ENCODE results near the gene GKN2. TPM values are rescaled to one million over a fixed set of nuclear protein-coding genes. Genes with fewer than 3 reads are reported as not detected.

GKN2 gene
- total RNA-seq, 1 experiment from 2014 or later: not detected

- H2BK12ac ChIP-seq (ENCODE audit: insufficient read length, low read depth, low read length): no peak overlapping the region
- H3K4ac ChIP-seq (ENCODE audit: low read depth, low read length): no peak overlapping the region
- H3K27ac ChIP-seq (ENCODE audit: insufficient read length, low read depth, low read length): no peak overlapping the region
- no peak overlapping the region for H4K8ac ChIP-seq (replicated peaks; ENCODE audit: insufficient read length, low read depth, low read length)
- no peaks in the 10 kb centered on the region for H3K4me1 ChIP-seq (ENCODE audit: insufficient read depth, low read length)
- H2BK120ac ChIP-seq (ENCODE audit: low read depth, low read length, poor library complexity, severe bottlenecking): no peak overlapping the region
- no peak overlapping the region for H2BK15ac ChIP-seq (ENCODE audit: low read depth, low read length)
- H3K27ac Mint-ChIP-seq: no peak overlapping the region
- H3K9ac ChIP-seq (ENCODE audit: extremely low read depth, insufficient read length, low read length): no peak overlapping the region
- H3T11ph ChIP-seq (ENCODE audit: low read length): no peak overlapping the region
- H3K4me2 ChIP-seq (ENCODE audit: insufficient read depth, insufficient read length, low read length): no peak overlapping the region
- no peaks in the 10 kb centered on the region for H3K9me3 Mint-ChIP-seq
- H3K4me3 Mint-ChIP-seq: no peak overlapping the region
- no peaks in the 10 kb centered on the region for H3K27me3 ChIP-seq (ENCODE audit: insufficient read depth, low read length)
- H3K14ac ChIP-seq (ENCODE audit: insufficient read depth, low read length): no peak overlapping the region
- H2BK5ac ChIP-seq (ENCODE audit: insufficient read length, low read length): no peak overlapping the region
- H3K23me2 ChIP-seq (ENCODE audit: insufficient read length, low read depth, low read length, poor library complexity, severe bottlenecking): no peaks in the 10 kb centered on the region
- H3K79me1 ChIP-seq (ENCODE audit: insufficient read depth, low read depth, low read length, poor library complexity, severe bottlenecking): no peaks in the 10 kb centered on the region
- no peaks in the 10 kb centered on the region for H3K4me1 Mint-ChIP-seq
- H3K23ac ChIP-seq (ENCODE audit: insufficient read length, low read depth, low read length): no peak overlapping the region
- H3K79me2 ChIP-seq (ENCODE audit: insufficient read depth, low read length): no peaks in the 10 kb centered on the region
- H2AK5ac ChIP-seq (ENCODE audit: insufficient read length, low read length): no peak overlapping the region
- H3K36me3 Mint-ChIP-seq (ENCODE audit: insufficient read depth in 1 of 3, low read depth in 3 of 3): no peaks in the 10 kb centered on the region
- no peak for TF ChIP-seq CTCF (conservative IDR thresholded peaks at IDR 0.05)
- H3K56ac ChIP-seq (ENCODE audit: insufficient read length, low read depth, low read length): no peak overlapping the region
- H3K27me3 Mint-ChIP-seq (ENCODE audit: low read depth): peaks cover 3% of the 10 kb centered on the region
- no peak overlapping the region for H3K18ac ChIP-seq (ENCODE audit: insufficient read length, low read depth, low read length)
- H3K9me3 ChIP-seq (ENCODE audit: control insufficient read depth, low read depth, low read length): no peaks in the 10 kb centered on the region
- no CpG with 5 or more reads among the region's 1 CpG for WGBS (ENCODE audit: extremely low coverage, insufficient read length, low lambda C conversion rate)
- no peak overlapping the region for H2BK20ac ChIP-seq (ENCODE audit: low read depth, low read length, poor library complexity, severe bottlenecking)
- H4K20me1 ChIP-seq (ENCODE audit: control insufficient read depth, insufficient read depth, insufficient read length): no peaks in the 10 kb centered on the region
- H4K5ac ChIP-seq (ENCODE audit: insufficient read length, low read depth, low read length): no peak overlapping the region
- DNase-seq: no peak
- no peak overlapping the region for H4K91ac ChIP-seq (ENCODE audit: insufficient read length, low read depth, low read length)
- H2AFZ ChIP-seq (ENCODE audit: low read length): no peak overlapping the region
Measured at GRCh38 chr2:68968221-68968620, 15.5 kb upstream of the GKN2 start.

All from H9 (cell line).